Femur (tissue), 1 donor: Measurements from ENCODE around the gene TRIM44.
"Not testable (repeated sequence)": the region's sequence is repeated elsewhere in the genome, so short reads cannot be mapped to it uniquely, and the experiment has no call there.

Experiments used
- DNase-seq: peaks from one replicate; pipeline ENCODE4 v3.0.0-alpha.2; 2017

Gene TRIM44

GRCh38 chr11:35761899-35762298, 99.3 kb downstream of the TRIM44 start:
- DNase-seq, result no peak

DNA sequence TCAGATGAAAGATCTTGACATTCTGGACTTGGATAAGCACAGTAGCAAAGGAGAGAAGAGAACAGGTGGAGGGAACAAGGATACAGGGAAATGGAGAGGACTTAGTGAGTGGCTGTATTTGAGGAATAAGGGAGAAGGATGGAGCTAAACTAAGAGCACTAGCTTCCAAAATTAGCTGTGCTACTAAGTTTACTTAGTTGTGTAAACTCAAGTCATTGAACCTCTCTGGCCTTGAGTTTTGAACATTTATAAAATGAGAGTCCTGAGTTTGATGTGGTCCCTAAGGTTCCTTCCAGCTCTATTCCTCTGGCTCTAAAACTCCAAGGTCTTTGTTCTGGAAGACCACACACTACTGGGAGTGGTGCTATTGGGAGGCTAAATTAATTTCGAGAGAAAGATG, 100.7 kb downstream of the TRIM44 start:
- no peak for DNase-seq

- no peak for DNase-seq
Observed at GRCh38 chr11:35763765-35764164, 101.2 kb downstream of the TRIM44 start.

- no peak for DNase-seq
Observed at GRCh38 chr11:35764417-35764816, 101.8 kb downstream of the TRIM44 start.

GRCh38 chr11:35765211-35765610, 102.6 kb downstream of the TRIM44 start:
- DNase-seq, result no peak

DNA sequence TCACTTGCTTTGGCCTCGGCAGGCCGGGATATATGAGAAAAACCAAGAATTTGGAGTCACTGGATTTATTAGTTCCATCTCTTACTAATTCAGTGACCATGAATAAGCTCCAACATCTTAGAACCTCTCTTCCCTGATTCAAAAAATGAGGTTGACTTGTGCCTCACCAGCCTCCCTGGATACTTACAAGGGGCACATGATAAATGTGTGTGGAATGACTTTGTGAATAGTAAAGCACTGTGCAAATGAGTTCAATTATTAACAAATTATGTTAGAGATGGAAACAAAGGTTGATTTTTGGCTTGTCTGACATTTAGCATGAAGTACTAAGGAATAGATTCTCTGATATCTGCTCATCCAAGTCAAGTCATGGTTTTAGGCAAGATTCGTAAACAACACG, 104.1 kb downstream of the TRIM44 start:
- DNase-seq, result no peak

DNA sequence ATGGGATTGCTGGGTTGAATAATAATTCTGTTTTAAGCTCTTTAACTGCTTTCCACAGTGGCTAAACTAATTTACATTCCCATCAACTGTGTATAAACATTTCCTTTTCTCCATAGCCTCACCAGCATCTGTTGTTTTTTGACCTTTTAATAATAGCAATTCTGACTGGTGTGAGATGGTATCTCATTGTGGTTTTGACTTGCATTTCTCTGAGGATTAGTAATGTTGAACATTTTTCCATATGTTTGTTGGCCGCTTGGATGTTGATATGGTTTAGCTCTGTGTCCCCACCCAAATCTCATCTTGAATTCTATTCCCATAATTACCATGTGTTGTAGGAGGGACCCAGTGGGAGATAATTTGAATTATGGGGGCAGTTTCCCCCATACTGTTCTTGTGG, 107.8 kb downstream of the TRIM44 start:
- not testable (repeated sequence) for DNase-seq

DNA sequence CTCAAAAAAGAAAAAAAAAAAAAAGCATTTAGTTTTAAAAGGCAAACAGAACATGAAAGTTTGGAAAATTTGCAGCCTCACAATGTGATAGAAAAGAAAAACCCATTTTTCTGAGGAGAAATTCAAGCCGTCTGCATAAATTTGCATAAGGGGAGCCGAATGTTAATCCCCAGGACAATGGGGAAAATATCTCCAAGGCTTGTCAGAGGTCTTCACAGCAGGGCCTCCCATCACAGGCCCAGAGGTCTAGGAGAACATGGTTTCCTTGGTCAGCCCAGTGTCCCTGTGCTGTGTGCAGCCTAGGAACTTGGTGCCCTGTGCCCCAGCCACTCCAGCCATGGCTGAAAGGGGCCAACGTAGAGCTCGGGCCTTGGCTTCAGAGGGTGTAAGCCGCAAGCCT, 109.1 kb downstream of the TRIM44 start:
- DNase-seq, result no peak

- DNase-seq, result not testable (repeated sequence)
Observed at GRCh38 chr11:35777241-35777640, 114.7 kb downstream of the TRIM44 start.

DNA sequence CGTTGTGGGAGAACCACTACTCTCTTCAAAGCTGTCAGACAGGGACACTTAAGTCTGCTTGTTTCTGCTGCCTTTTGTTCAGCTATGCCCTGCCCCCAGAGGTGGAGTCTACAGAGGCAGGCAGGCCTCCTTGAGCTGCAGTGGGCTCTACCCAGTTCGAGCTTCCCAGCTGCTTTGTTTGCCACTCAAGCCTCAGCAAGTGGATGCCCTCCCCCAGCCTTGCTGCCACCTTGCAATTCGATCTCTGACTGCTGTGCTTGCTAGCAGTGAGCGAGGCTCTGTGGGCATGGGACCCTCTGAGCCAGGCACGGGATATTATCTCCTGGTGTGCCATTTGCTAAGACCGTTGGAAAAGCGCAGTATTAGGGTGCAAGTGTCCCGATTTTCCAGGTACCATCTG, 116.4 kb downstream of the TRIM44 start:
- DNase-seq, result not testable (repeated sequence)

- no peak for DNase-seq
Observed at GRCh38 chr11:35779409-35779808, 116.8 kb downstream of the TRIM44 start.

- DNase-seq, result no peak
Observed at GRCh38 chr11:35780951-35781860, 118.6 kb downstream of the TRIM44 start.

DNA sequence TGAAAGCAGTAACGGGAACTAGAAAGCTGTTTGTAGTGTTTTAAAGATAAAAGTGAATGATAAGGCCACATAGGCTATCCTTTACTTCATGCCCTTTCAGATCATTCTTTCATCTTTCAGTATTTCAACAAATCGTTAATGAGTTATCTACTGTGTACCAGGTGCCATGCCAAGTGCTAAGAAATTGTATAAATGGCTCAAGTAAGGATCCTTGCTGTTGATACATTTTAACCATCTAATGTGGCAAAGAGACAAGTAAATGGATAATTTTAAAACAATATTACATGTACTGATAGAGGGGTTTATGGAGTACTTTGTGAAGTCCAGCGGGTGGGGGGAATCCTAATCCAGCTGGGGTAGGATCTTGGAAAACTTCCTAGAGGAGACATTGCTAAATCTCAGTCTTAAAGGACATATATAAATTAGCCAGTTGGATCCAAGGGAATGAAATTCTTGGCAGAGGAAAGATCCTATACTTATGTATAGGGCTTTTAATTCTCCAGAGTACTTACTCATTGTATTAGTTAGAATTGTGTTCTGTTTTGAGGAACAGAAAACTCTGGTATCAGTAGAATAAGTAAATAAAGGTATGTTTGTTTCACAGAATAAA, 119.4 kb downstream of the TRIM44 start:
- DNase-seq, result no peak

- no peak for DNase-seq
Observed at GRCh38 chr11:35783809-35784208, 121.2 kb downstream of the TRIM44 start.

GRCh38 chr11:35784699-35785098, 122.1 kb downstream of the TRIM44 start:
- DNase-seq, result no peak

GRCh38 chr11:35785287-35786167, 123.0 kb downstream of the TRIM44 start:
- DNase-seq, result no peak

DNA sequence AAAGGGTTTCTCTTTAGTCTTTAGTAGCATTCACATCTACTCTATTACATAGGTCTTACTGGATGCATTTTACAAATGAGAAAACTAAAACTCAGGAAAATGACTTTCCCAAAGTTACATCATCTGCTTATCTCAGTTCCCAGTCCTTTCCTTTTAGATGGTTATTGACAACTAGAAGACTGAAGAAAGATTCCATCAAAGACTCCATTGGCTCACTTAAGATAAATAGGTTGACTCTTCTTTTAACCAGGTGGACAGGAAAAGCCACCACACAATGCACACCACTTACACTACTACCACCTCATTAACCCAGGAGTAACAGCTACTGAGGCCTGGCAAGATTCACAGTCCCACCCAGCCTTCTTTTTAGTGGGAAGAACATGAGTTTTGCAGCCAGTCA, 123.6 kb downstream of the TRIM44 start:
- no peak for DNase-seq

- peak; percentile 50 for DNase-seq
Observed at GRCh38 chr11:35787013-35787504, 124.5 kb downstream of the TRIM44 start.

GRCh38 chr11:35787626-35788025, 125.1 kb downstream of the TRIM44 start:
- no peak for DNase-seq

- DNase-seq, result no peak
Observed at GRCh38 chr11:35791088-35791958, 128.7 kb downstream of the TRIM44 start.

- no peak for DNase-seq
Observed at GRCh38 chr11:35792148-35792845, 129.7 kb downstream of the TRIM44 start.

GRCh38 chr11:35792846-35793192, 130.2 kb downstream of the TRIM44 start:
- DNase-seq, result no peak
